Hematopoietic multipotent progenitor cell treated with erythropoietin and hydrocortisone succinate and interleukin-3 and kit ligand, for 6 days (in vitro differentiated cells): ENCODE measurements around the gene CHST15.
"Not testable (repeated sequence)": the region's sequence is repeated elsewhere in the genome, so short reads cannot be mapped to it uniquely, and the experiment has no call there.

Experiments used
- DNase-seq: peaks from one replicate; pipeline ENCODE4 v3.0.0-alpha.2; 2015

CHST15 gene

GRCh38 chr10:124040451-124041188, 52.8 kb downstream of the CHST15 start:
- DNase-seq, result peak; percentile 43

- DNase-seq, result no peak
Measured at GRCh38 chr10:124039483-124040013, 53.9 kb downstream of the CHST15 start.

GRCh38 chr10:124037784-124038183, 55.6 kb downstream of the CHST15 start:
- no peak for DNase-seq

- DNase-seq, result no peak
Measured at GRCh38 chr10:124037286-124037685, 56.1 kb downstream of the CHST15 start.

GRCh38 chr10:124036746-124037145, 56.7 kb downstream of the CHST15 start:
- no peak for DNase-seq

- peak; percentile 85 for DNase-seq
Measured at GRCh38 chr10:124035928-124036558, 57.4 kb downstream of the CHST15 start.

- no peak for DNase-seq
Measured at GRCh38 chr10:124035306-124035927, 58.0 kb downstream of the CHST15 start.

- DNase-seq, result not testable (repeated sequence)
Measured at GRCh38 chr10:124034576-124035305, 58.7 kb downstream of the CHST15 start.

- peak; percentile 56 for DNase-seq
Measured at GRCh38 chr10:124033887-124034218, 59.5 kb downstream of the CHST15 start.

- peak; percentile 67 for DNase-seq
Measured at GRCh38 chr10:124032971-124033886, 60.2 kb downstream of the CHST15 start.

- no peak for DNase-seq
Measured at GRCh38 chr10:124032087-124032935, 61.1 kb downstream of the CHST15 start.

GRCh38 chr10:124030492-124031110, 62.8 kb downstream of the CHST15 start:
- DNase-seq, result no peak

GRCh38 chr10:124030061-124030460, 63.3 kb downstream of the CHST15 start:
- DNase-seq, result no peak

- DNase-seq, result no peak
Measured at GRCh38 chr10:124029559-124029958, 63.8 kb downstream of the CHST15 start.

GRCh38 chr10:124028700-124029480, 64.5 kb downstream of the CHST15 start:
- DNase-seq, result no peak

- no peak for DNase-seq
Measured at GRCh38 chr10:124027651-124028050, 65.7 kb downstream of the CHST15 start.

GRCh38 chr10:124027031-124027611, 66.3 kb downstream of the CHST15 start:
- DNase-seq, result no peak

GRCh38 chr10:124026589-124026939, 66.8 kb downstream of the CHST15 start:
- DNase-seq, result no peak
